Right lobe of liver (tissue), 6 donors: ENCODE results near the gene MYOM3. TPM values are rescaled to one million over a fixed set of nuclear protein-coding genes. Genes with fewer than 3 reads are reported as not detected.

Experiments
- ATAC-seq, 4 donors: fragments of 200-7000 bp; cut with Tn5 transposase; one replicate each; pipeline ENCODE4 v1.9.1; 2020; ENCODE audit warnings: mild to moderate bottlenecking in 4 of 4, moderate library complexity in 4 of 4
- DNase-seq, 3 donors: peaks; one replicate each; pipeline ENCODE4 v3.0.0-alpha.2; 2020
- H3K27ac ChIP-seq, 3 donors: fragments of 200-600 bp; one replicate each; pipeline ENCODE4 v1.8.0; 2022
- H3K27me3 ChIP-seq, 2 donors: fragments of 200-600 bp; one replicate each; pipeline ENCODE4 v1.8.0; 2022
- H3K36me3 ChIP-seq, 4 donors: fragments of 200-600 bp; sonication (generic) in 1 of 4; one replicate each; pipeline versions ENCODE4 v1.5.1 to v1.8.0; 2017 to 2022; ENCODE audit warnings: control low read depth in 1 of 4
- H3K4me1 ChIP-seq, 4 donors: fragments of 200-600 bp; sonication (generic) in 1 of 4; one replicate each; pipeline versions ENCODE4 v1.5.1 to v1.8.0; 2017 to 2022; ENCODE audit warnings: control low read depth in 1 of 4
- H3K4me3 ChIP-seq, 3 donors: fragments of 200-600 bp; one replicate each; pipeline ENCODE4 v1.8.0; 2022
- H3K9me3 ChIP-seq, 4 donors: fragments of 200-600 bp; sonication (generic) in 1 of 4; one replicate each; pipeline versions ENCODE4 v1.5.1 to v1.8.0; 2017 to 2022; ENCODE audit warnings: control low read depth in 1 of 4
- POLR2A ChIP-seq: fragments of 450-650 bp; IDR thresholded peaks from one replicate; pipeline ENCODE4 v1.6.1; 2017; ENCODE audit warnings: antibody characterized with exemption, mild to moderate bottlenecking
- WGBS: methylation state at CpG from one replicate; pipeline ENCODE4 v1.1.6; 2018; ENCODE audit warnings: low coverage, low lambda C conversion rate; ENCODE audit not compliant: insufficient coverage; ENCODE audit errors: missing lambda C conversion rate; 5-methylcytosine and 5-hydroxymethylcytosine counted together
- intact Hi-C, 2 donors: fragments of 100-400 bp; cut with DNase I; formaldehyde crosslinking; loops; one replicate each; pipeline versions ENCODE4 v1.11.2 to v1.14.1; 2022
- total RNA-seq, 6 experiments: library from RNA; depleted of rRNA in 2 of 6; stranded (reverse); fragments of >200 nt in 2 of 6; fragmentation: NEBNext Ultra II Directional in 3 of 6; extraction: Animal tissue kit (Norgen Biotek cat#: 25700) in 3 of 6; gene quantifications; one replicate each; pipeline versions ENCODE4 v1.1.0 to v1.2.4, GENCODE V29; 2016 to 2023
- TF ChIP-seq, protein P1 (sequence below), 4 donors: fragments of 200-600 bp in 3 of 4; fragments of 450-650 bp in 1 of 4; IDR thresholded peaks; one replicate each; pipeline versions ENCODE4 v1.5.1 to v1.8.0; 2016 to 2022; ENCODE audit warnings: antibody characterized with exemption in 4 of 4, mild to moderate bottlenecking in 2 of 4
- donor health status: DM: no; HTN: yes; CAD: no.
- donor health status: DM: no; HTN: no; CAD: no.
- donor health status: DM: no; HTN: no; CAD: no.
- donor health status: DM: no; HTN: yes; CAD: no.
- donor health status: DM: no; HTN: yes; CAD: no.

Gene MYOM3
- total RNA-seq, 6 experiments from 2014 or later = 0.04 to 0.37 (median 0.13) TPM

DNA sequence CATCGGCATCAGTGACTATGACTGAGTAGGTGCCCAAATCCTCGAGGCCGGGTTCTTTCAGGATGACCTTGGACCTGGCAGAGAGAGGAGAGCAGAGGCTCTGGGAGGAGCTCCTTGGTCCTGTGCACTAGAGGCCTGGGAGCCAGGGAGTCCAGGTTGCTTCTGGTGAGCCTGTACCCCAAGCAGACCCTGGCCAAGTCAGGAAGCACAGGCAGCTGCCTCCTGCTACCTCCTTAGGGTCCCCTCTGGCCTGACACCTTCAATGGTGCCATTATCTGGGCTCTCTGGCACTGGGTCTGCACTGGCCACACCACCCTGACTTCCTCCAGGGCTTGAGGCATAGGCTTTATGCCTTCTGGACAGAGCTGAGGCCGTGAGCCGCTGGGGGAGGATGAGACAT is 37.7 kb downstream of the MYOM3 start:
- Histone ChIP-seq H3K4me1 (no peaks in the 10 kb centered on the region), H3K36me3 (no peaks in the 10 kb centered on the region), H3K9me3 (no peaks in the 10 kb centered on the region), H3K4me3 (no peak overlapping the region), H3K27me3 (no peaks in the 10 kb centered on the region), H3K27ac (no peak overlapping the region)
- TF ChIP-seq POLR2A = no peak
- TF ChIP-seq, protein P1, sequence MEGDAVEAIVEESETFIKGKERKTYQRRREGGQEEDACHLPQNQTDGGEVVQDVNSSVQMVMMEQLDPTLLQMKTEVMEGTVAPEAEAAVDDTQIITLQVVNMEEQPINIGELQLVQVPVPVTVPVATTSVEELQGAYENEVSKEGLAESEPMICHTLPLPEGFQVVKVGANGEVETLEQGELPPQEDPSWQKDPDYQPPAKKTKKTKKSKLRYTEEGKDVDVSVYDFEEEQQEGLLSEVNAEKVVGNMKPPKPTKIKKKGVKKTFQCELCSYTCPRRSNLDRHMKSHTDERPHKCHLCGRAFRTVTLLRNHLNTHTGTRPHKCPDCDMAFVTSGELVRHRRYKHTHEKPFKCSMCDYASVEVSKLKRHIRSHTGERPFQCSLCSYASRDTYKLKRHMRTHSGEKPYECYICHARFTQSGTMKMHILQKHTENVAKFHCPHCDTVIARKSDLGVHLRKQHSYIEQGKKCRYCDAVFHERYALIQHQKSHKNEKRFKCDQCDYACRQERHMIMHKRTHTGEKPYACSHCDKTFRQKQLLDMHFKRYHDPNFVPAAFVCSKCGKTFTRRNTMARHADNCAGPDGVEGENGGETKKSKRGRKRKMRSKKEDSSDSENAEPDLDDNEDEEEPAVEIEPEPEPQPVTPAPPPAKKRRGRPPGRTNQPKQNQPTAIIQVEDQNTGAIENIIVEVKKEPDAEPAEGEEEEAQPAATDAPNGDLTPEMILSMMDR (IDR thresholded peaks at IDR 0.05) = no peak
- ATAC-seq (no peak), DNase-seq (no peak)
- WGBS = 24% methylated on average over 2 of the region's 5 CpGs
- intact Hi-C loops = loop anchor here in 1 of 2 donors (10.0 kb wide), 1 partner anchor 321 kb away; no protein-coding TSS in a partner anchor

DNA sequence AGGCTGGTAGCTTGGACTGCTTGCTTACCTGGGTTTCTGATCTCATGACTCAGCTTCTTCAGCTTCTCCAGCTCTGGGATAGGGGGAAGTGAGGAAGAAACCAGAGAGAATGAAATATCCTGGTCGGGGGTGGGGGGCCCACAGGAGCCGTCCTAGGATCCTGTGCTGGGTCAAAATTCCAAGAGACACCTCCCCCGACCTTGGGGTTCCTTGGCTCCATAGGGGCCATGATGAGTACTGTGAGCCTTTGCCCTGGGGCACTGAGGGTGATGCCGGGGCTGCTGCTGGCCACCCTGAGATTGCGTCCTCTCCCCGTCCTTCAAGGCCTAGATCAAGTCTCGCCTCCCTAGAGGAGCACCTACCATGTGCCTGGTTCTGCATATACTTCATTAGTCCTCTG is 40.0 kb downstream of the MYOM3 start:
- H3K27ac ChIP-seq = no peak overlapping the region
- H3K4me1 ChIP-seq = no peaks in the 10 kb centered on the region
- DNase-seq = no peak
- no peak overlapping the region for H3K4me3 ChIP-seq
- no peaks in the 10 kb centered on the region for H3K36me3 ChIP-seq
- no CpG with 5 or more reads among the region's 7 CpGs for WGBS
- TF ChIP-seq, protein P1 (IDR thresholded peaks at IDR 0.05) = no peak
- no peak for TF ChIP-seq POLR2A
- H3K9me3 ChIP-seq = no peaks in the 10 kb centered on the region
- ATAC-seq = no peak
- H3K27me3 ChIP-seq = no peaks in the 10 kb centered on the region
- intact Hi-C loops = loop anchor here in 1 of 2 donors (10.0 kb wide), 1 partner anchor 323 kb away; no protein-coding TSS in a partner anchor

DNA sequence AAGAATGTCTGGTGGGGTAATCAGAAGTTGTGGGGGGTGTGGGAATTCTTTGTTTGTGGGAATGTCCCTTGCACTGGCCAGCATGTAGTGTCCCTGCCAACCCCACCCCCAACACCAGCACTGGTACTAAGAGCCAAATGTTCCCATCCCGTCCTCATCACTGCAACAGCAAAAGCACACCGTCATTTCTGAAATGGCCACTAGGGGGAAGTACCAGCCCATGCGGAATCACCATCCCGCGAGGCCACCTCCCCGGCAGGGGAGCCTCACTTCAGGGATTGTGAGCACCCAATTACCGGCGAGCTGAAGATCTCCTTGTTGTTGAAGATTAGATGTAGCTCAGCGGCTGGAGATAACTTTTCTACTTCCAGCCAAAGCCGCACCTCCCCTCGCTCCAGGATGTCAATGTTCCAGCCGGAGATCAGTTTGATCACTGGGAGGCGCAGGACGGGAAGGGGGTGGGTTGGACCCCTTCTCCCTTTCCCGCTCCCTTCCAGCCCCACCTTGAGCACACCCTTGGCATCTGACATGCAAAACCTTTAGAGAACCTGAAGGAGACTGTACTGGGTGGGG is 41.0 kb downstream of the MYOM3 start:
- Histone ChIP-seq H3K27me3 (no peaks in the 10 kb centered on the region), H3K9me3 (no peaks in the 10 kb centered on the region), H3K4me3 (no peak overlapping the region), H3K4me1 (no peaks in the 10 kb centered on the region), H3K27ac (no peak overlapping the region), H3K36me3 (no peaks in the 10 kb centered on the region)
- 20% methylated on average over 5 of the region's 15 CpGs for WGBS
- no peak for TF ChIP-seq POLR2A
- TF ChIP-seq, protein P1 (IDR thresholded peaks at IDR 0.05) = peak; percentile 82 to 89 (median 86)
- ATAC-seq (peak; percentile 96 to 99 (median 98)), DNase-seq (peak; percentile 62 to 80 (median 68))
- intact Hi-C loops = loop anchor here in 1 of 2 donors (10.0 kb wide), 1 partner anchor 324 kb away; no protein-coding TSS in a partner anchor

DNA sequence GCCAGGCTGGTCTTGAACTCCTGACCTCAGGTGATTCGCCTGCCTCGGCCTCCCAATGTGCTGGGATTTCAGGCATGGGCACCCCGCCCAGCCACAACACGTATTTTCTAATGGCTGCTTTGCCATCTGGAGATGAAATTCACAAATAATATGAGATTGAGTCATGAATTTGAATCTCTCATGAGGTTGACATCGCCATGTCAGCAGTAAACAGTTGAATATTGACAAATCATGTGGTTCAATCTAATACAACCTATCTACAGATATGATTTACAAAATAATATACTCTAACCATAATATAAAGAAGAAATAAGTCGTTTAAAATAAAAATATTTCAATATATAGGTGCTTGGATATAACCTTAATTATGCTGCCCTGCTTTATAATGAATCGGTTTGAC is 42.1 kb downstream of the MYOM3 start:
- no peak for ATAC-seq
- Histone ChIP-seq H3K4me1 (no peaks in the 10 kb centered on the region), H3K27me3 (no peaks in the 10 kb centered on the region), H3K36me3 (no peaks in the 10 kb centered on the region), H3K27ac (no peak overlapping the region), H3K9me3 (no peaks in the 10 kb centered on the region), H3K4me3 (no peak overlapping the region)
- WGBS = 65% methylated on average over 7 of the region's 7 CpGs
- TF ChIP-seq, protein P1 (IDR thresholded peaks at IDR 0.05) = no peak
- TF ChIP-seq POLR2A = no peak
- intact Hi-C loops = loop anchor here in 1 of 2 donors (10.0 kb wide), 1 partner anchor 325 kb away; no protein-coding TSS in a partner anchor
- DNase-seq = no peak
